Astrocyte of the spinal cord (primary cell): ENCODE measurements around the gene DCLK1.

ENCODE experiments used
- DNase-seq: peaks from one replicate; pipeline ENCODE4 v3.0.0; 2011; ENCODE audit warnings: low read depth, low spot score
- H3K4me3 ChIP-seq: 2 replicates; pipeline ENCODE4 v1.5.1; 2011; ENCODE audit warnings: low read depth, mild to moderate bottlenecking, low read length, moderate library complexity
- in situ Hi-C: cut with HindIII; loops from 2 replicates; pipeline ENCODE4 v1.10.0; 2017; ENCODE audit warnings: low sequenced_read_pairs
- TF ChIP-seq, protein P1 (sequence below): IDR thresholded peaks from 2 replicates; pipeline ENCODE4 v1.5.1; 2012; ENCODE audit warnings: low read depth, mild to moderate bottlenecking, low read length, inconsistent platforms

Gene DCLK1

DNA sequence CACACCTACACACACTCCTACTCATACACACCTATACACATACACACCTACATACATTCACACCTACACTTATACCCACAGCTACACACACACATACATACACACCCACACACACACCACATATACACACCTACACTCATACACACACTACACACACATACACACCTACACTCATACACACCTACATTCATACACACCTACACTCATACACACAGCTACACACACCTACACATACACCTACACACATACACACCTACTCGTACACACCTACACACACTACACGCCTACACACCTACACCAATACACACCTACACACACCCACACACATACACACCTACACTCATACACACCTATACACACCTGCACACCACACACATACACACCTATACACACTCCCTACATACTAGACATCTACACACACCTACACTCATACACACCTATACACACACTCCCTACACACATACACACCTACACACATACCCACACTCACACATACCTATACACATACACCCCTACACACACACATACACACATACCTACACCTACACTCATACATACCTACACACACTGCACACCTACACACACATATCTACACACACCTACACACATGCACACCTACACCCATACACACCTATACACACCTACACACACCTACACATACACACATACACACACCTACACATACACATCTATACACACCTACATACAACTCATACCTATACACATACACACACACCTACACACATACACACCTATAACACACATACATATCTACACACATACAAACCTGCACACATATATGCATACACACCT is 369.5 kb downstream of the DCLK1 start:
- in situ Hi-C loops, result no loop called here
- no peak overlapping the region for H3K4me3 ChIP-seq
- TF ChIP-seq, protein P1, sequence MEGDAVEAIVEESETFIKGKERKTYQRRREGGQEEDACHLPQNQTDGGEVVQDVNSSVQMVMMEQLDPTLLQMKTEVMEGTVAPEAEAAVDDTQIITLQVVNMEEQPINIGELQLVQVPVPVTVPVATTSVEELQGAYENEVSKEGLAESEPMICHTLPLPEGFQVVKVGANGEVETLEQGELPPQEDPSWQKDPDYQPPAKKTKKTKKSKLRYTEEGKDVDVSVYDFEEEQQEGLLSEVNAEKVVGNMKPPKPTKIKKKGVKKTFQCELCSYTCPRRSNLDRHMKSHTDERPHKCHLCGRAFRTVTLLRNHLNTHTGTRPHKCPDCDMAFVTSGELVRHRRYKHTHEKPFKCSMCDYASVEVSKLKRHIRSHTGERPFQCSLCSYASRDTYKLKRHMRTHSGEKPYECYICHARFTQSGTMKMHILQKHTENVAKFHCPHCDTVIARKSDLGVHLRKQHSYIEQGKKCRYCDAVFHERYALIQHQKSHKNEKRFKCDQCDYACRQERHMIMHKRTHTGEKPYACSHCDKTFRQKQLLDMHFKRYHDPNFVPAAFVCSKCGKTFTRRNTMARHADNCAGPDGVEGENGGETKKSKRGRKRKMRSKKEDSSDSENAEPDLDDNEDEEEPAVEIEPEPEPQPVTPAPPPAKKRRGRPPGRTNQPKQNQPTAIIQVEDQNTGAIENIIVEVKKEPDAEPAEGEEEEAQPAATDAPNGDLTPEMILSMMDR, result no peak
- no peak for DNase-seq

DNA sequence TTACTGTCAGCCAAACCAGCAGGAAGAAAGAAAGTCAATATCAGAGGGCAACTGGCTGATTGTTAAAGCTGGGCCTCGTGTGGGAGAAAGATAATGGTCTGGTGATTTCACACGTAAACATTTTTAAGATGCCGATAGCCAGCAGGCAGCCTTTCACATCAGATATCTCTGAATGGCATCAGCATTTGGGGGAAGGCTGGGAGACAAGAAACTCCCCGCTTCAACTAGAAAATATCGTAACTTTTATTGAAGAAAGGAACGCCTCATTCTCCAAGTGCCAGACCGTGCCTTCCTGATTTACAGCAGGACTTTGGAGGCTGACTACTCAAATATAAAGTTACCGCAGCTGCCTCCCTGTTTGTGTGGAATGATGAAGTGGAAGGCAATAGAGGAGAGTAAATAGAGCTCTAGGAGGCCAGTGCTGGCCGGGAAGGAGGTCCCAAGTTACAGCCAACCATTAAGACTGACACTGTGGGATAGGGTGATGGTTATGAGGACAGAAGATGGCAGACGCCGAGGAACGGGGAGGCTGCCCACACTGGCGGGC is 370.4 kb downstream of the DCLK1 start:
- no peak overlapping the region for H3K4me3 ChIP-seq
- TF ChIP-seq, protein P1, result no peak
- in situ Hi-C loops, result no loop called here
- DNase-seq, result no peak

DNA sequence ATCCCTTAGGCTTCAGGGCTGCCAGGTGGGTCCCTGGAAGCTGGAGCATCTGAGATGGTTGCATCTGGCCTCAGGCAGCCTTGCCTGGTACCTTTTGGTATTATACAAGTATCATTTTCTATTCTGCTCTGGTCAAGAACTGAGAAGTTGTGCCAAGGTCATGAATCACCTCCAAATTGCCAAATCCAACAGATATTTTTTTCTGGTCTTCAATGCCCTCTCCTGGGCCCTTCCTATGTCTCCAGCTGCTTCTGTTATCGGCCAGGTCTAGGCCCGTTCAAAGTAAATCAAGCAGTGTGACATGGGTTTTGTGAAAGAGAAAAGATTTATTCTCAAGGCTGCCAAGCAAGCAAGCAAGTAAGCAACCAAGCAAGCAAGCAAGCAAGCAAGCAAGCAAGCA is 383.6 kb downstream of the DCLK1 start:
- no peak for DNase-seq
- TF ChIP-seq, protein P1, result no peak
- in situ Hi-C loops, result no loop called here
- H3K4me3 ChIP-seq, result no peak overlapping the region

DNA sequence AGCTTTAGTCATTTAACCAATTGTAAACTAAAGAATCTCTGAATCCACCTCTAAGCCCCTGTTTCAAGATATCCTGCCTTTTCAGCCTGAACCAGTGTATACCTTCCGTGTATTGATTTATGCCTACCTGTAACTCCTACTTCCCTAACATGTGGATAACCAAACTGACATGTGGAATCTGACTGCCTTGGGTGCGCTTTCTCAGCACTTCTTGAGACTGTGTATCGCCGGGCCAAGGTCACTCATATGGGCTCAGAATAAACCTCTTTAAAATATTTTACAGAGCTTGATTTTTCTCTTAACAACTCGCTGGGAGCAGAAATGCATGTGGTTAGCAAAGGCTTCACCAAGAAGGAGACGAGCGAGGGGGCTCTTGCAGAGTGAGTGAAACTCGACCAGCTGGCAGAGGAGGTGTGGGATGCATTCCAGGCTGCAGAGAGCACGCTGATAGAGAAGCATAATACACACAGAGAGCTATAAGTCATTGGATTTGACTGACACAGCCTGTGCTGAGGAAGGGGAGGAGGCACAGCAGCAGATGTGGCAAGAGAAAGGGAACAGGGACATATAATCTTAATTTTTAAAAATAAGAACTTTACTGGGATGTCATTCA is 386.5 kb downstream of the DCLK1 start:
- TF ChIP-seq, protein P1, result no peak
- in situ Hi-C loops, result no loop called here
- H3K4me3 ChIP-seq, result no peak overlapping the region
- no peak for DNase-seq

DNA sequence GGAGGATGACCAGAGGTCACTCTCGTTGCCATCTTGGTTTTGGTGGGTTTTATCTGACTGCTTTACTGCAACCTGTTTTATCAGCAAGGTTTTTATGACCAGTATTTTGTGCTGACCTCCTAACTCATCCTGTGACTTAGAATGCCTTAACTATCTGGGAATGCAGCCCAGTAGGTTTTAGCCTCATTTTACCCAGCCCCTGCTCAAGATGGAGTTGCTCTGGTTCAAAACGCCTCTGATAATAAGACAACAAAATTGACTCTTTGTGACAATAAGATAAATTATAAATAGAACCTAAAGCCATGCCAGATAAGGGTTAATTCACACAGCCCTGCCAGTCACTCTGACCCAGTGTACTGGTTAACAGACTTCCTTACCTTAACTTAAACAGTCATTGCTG is 387.0 kb downstream of the DCLK1 start:
- in situ Hi-C loops, result no loop called here
- no peak overlapping the region for H3K4me3 ChIP-seq
- TF ChIP-seq, protein P1, result no peak
- no peak for DNase-seq

DNA sequence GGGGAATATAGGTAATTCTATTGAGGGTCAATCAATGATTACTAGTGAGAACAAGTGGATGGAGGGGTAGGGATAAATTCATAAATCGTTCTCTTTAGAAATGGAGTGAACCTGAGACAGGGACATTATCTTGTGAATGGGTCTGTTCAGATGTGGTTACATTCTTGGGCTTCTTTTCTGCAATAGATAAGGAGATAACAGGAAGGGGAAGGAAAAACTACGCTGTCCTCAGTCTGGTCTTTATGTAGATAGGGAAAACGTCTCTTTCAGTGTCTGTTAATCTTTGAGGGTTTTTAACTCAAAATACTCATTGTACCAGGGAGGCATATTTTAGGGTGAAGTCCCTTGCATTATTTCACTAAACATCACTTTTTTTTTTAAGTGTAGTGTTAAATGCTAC is 388.0 kb downstream of the DCLK1 start:
- DNase-seq, result no peak
- in situ Hi-C loops, result no loop called here
- TF ChIP-seq, protein P1, result no peak
- H3K4me3 ChIP-seq, result no peak overlapping the region
